GM21423 (cell line): ENCODE results near the gene PPFIA3.

Experiments
- ATAC-seq: cut with Tn5 transposase; IDR thresholded peaks from one replicate; pipeline ENCODE4 v1.9.1; 2021; ENCODE audit warnings: mild to moderate bottlenecking, moderate library complexity; ENCODE audit not compliant: unreplicated experiment

Gene PPFIA3

DNA sequence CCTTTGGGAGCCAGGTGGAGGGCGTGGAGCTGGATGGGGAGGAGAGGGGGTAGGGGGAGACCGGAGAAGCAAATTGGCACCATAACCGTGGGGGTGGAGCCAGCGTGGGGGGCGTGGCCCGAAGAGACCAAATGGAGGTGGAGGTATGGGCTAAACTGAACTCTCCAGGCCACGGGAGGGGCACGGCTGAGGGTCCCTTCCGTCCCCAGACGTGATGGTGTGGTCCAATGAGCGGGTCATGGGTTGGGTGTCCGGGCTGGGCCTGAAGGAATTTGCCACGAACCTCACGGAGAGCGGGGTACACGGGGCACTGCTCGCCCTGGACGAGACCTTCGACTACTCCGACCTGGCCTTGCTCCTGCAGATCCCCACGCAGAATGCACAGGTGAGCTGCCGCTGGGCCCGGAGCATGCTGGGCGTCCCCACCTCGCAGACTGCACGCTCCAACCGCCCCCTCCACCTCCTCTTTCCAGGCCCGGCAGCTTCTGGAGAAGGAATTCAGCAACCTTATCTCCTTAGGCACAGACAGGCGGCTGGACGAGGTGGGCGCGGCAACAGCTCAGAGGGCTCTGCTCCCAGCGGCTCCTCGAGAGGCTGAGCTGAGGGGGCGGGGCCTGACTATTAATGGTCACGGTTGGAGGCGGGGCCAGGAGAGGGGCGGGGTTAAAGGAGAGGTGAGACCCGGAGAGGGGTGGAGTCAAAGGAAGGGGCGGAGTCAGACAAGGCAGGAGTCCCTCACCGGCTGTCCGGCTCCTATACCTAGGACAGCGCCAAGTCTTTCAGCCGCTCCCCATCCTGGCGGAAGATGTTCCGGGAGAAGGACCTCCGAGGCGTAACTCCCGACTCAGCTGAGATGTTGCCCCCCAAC is 29.7 kb downstream of the PPFIA3 start:
- no peak for ATAC-seq

DNA sequence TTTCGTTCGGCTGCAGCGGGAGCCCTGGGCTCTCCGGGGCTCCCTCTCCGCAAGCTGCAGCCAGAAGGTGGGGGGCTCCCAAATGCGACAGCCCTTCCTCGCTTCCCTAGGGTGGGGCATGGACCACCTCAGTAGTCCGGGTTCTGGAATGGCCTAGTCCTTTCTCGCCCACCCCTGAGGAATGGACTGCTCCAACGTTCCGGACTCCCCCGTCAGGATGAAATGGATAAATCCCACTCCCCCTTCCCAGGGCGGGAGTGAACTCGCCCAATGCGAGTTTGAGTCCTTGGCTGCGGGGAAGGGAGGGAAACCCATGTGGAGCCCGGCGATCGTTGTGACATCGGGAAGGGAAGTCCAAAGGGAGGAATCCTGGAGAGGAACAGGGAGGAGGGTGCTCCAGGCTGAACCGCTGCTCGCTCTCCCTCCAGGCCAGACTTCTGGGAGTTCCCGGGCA is 30.3 kb downstream of the PPFIA3 start:
- ATAC-seq: no peak

DNA sequence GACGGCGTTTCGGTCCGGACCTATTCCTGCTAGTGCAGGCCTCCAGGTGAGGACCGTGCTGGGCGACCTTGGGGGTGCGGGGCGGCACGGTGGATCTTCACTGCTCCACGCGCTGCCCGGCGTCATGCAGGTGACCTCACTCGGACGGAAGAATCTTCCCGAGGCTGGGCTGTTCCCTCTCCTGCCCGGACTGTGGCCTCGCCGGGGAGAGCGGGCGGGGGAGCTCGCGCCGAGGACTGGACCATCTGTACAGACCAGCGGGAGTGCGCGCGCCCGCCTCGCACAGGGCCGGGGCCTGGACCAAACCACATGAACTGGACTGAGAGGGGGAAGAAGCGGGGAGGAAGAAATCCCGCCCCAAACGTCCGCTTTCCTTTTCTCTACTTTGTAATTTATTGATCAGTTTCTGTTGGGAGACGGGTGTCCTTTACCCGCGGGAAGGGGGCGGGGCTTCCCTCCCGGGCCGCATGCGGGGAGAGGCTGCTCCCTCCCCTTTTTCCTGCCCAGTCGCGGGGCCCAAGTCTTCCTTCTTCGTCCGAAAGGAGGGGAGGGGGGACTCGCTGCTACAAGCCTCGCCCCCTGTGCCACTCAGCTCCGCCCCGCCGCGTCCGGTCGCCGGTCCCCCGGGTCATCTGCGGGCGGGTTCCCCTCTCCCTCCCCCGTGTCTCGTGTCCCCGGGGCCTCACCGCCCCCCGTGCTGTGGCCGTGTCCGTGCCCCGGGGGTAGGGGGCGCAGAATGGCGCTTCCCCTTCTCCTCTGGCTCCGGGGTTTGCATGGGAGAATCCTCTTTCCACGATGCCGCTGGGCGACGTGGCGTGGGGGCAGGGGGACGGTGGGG is 31.0 kb downstream of the PPFIA3 start:
- ATAC-seq: no peak

- ATAC-seq: no peak
These were observed 31.6 kb downstream of the PPFIA3 start for GRCh38 chr19:49150944-49151243.

GRCh38 chr19:49151267-49152118 is 32.1 kb downstream of the PPFIA3 start:
- ATAC-seq: no peak

- ATAC-seq: no peak
These were observed 32.8 kb downstream of the PPFIA3 start for GRCh38 chr19:49152119-49152550.

DNA sequence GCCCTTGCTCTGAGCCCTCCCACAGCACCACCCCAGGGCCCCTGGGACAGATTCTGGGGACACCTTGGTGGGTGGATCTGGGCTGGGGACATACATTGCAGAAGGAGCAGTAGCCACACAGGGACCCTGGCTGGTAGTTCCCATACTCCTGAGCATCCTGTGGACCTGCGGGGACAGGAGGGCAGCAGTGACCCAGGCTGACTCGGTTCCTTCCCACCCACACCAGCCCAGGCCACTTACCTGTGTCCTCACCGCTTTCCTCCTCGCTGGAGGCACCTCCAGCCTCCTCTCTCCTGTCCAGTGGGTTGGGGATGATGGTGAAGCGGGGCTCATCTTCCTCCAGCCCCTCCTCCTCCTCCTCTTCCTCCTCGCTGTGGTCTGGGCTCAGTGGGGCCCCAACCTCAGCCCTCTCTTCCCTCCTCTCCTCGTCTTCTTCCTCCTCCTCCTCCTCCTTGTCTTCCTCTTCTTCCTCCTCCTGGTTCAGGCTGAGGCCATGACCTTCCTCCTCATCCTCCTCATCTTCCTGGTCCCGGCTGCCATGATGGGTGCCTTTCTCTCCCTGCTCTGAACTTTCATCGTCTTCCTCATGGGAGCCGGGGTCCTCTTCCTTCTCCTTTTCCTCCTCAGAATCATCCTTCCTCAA is 33.9 kb downstream of the PPFIA3 start:
- no peak for ATAC-seq

DNA sequence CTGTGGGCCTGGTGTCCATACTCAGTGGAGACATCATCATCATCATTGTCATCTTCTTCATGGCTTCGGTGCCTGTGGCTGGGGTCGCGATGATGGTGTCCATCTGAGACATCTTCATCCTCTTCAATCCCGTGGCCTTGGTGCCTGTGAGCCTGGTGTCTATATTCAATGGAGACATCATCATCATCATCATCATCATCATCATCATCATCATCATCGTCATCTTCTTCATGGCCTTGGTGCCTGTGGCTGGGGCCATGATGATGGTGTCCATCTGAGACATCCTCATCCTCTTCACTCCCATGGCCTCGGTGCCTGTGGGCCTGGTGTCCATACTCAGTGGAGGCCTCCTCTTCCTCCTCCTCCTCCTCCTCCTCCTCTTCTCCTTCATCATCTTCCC is 34.9 kb downstream of the PPFIA3 start:
- no peak for ATAC-seq

- no peak for ATAC-seq
These were observed 35.9 kb downstream of the PPFIA3 start, which contains the start of gene HRC for GRCh38 chr19:49155005-49155819. Gene HRC (minus strand): TSS chr19:49155396. CDS start chr19:49155237, 159 bp downstream.

DNA sequence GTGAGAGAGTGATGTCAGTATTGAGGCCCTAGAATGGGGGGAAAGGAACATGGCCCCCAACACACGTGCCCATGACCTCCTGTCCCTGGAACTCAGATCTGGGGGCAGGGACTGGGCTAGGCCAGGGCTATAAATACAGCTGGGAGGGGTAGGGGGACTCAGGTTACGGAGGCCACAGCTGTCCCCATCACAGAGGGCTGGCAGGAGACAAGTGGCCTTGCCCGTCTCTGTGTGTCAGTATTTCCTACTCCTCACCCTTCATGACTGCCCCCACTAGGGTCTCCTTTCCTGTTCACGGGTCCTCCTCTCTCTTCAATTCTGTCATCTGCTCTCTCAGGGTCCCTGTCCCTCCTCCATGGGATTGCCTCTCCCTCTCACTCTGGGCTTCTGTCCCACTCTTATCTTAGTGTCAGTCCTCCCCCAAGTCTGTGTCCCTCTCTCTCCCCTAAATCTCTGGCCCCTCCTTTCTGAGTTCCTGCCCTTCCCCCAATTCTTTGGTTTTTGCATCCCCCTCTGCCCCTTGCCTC is 36.5 kb downstream of the PPFIA3 start:
- ATAC-seq: no peak

- ATAC-seq: no peak
These were observed 38.3 kb downstream of the PPFIA3 start, which contains the start of gene TRPM4 for GRCh38 chr19:49157445-49158224. Gene TRPM4 (plus strand): TSS chr19:49157792. CDS start chr19:49157867, 75 bp downstream.

DNA sequence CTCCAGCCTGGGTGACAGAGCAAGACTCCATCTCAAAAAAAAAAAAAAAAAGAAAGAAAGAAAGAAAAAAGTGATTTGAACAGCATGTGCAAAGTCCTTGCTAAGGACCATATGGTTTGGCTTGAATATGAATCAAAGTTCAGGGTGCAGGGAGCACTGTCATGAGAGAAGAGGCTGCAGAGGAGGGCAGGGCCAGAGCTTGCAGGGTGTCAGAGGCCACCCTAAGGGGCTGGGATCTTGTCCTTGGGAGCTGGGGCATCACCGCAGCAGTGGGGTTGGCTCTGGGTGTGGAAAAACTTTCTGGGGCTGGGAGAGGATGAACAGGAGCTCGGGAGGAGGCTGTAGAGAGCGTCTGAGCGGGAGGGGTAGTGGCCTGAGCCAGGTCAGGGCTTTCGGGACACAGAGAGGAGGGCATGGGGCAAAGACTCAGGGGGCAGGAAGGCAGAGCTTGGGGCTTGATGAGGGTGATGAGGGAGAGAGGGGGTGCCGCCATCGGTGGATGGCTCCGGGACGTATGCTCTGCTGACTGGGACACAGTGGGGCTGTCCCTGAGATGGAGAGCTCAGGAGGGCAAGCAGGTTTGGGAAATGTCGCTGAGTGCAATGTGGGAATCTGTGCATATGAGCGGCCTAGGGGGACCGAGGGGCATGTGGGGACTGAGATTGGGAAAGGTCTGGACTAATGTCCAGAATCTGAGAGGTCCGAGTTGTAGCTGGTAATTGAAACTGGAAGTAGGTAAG is 41.3 kb downstream of the PPFIA3 start:
- no peak for ATAC-seq

GRCh38 chr19:49161987-49162386 is 42.6 kb downstream of the PPFIA3 start:
- ATAC-seq: no peak

DNA sequence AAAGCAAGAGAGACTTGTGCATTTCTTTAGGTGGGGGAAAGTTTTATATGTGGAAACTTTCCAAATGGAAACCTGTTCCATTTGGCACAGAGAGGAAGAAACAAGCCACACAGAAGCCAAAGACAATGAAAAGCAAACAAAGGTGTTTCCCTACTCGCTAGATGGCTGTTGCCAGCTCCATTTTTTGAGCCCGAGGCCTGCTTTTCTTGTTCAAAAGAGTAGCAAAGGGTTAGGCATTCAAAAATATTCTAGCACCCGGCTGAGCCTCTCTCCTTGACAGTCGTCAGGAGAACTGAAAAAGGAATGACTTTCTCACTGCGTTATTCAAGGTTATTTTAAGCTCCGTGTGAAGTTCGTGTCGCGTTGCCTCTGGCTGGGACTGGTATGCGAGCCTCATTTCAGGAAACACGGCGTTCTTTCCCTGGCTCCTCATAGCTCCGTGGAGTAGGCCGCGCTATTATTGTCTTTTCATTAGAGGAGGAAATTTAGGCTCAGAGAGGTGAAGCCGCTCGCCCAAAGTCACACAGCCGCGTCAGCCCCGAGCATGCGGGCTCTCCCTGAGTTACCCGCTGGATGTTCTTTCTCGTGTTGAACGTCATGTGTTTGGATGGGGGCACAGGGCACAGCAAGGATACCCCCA is 45.9 kb downstream of the PPFIA3 start:
- no peak for ATAC-seq

DNA sequence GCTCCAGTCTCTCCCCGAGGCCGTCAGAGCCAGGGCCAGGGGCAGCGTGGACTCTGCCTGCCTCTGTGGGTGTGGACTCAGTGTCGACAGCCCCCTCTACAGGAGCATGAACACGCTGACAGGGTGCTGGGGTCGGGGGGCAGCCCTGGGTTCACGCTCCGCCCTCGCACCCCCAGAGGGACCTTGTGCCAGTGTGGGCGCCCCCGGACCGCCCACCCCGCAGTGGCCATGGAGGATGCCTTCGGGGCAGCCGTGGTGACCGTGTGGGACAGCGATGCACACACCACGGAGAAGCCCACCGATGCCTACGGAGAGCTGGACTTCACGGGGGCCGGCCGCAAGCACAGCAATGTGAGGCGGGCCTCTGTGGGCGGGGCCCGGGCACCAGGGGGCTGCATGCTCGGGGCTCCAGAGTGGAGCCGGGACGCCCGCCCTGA is 46.5 kb downstream of the PPFIA3 start:
- no peak for ATAC-seq

DNA sequence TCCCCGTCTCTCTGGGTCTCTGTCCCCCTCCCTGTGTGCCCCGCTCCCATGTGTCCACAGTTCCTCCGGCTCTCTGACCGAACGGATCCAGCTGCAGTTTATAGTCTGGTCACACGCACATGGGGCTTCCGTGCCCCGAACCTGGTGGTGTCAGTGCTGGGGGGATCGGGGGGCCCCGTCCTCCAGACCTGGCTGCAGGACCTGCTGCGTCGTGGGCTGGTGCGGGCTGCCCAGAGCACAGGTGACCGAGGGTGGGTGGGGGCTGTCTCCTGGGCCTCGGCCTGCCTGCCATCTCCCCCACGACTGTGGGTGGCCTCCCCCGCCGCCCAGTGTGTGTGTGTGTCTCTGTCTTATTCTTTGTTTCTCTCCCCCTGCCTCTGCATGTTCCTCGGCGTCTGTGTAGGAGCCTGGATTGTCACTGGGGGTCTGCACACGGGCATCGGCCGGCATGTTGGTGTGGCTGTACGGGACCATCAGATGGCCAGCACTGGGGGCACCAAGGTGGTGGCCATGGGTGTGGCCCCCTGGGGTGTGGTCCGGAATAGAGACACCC is 48.6 kb downstream of the PPFIA3 start:
- no peak for ATAC-seq

- ATAC-seq: no peak
These were observed 49.1 kb downstream of the PPFIA3 start for GRCh38 chr19:49168421-49168820.
